Activated CD8-positive, alpha-beta T cell treated with anti-CD3 and anti-CD28 coated beads for 36 hours (primary cell): Measurements from ENCODE around the gene ZC3HAV1. TPM values are rescaled to one million over a fixed set of nuclear protein-coding genes. Genes with fewer than 3 reads are reported as not detected.
"Not testable (repeated sequence)": the region's sequence is repeated elsewhere in the genome, so short reads cannot be mapped to it uniquely, and the experiment has no call there.

Experiments used
- ATAC-seq: fragments of 200-7000 bp; cut with Tn5 transposase; one replicate; pipeline ENCODE4 v1.10.0; 2021; ENCODE audit warnings: mild to moderate bottlenecking, moderate library complexity
- CTCF ChIA-PET: fragments of 350-600 bp; sonication (Branson Sonifier 250); formaldehyde crosslinking; loops from one replicate; lab custom pipeline; 2021; ENCODE audit warnings: antibody characterized with exemption; lab: Charles Lee
- POLR2A ChIA-PET: fragments of 350-600 bp; sonication (Branson Sonifier 250); formaldehyde crosslinking; loops from one replicate; lab custom pipeline; 2021; ENCODE audit warnings: antibody characterized with exemption; lab: Charles Lee
- DNase-seq: peaks from one replicate; pipeline ENCODE4 v3.0.0-alpha.2; 2020
- H3K27ac Mint-ChIP-seq: one replicate; pipeline ENCODE4 v1.8.0; 2021; ENCODE audit warnings: mild to moderate bottlenecking, mixed read lengths
- H3K27me3 Mint-ChIP-seq: one replicate; pipeline ENCODE4 v1.8.0; 2021; ENCODE audit warnings: mixed read lengths
- H3K36me3 Mint-ChIP-seq: one replicate; pipeline ENCODE4 v1.8.0; 2021; ENCODE audit warnings: low read depth, mixed read lengths
- H3K4me1 Mint-ChIP-seq: one replicate; pipeline ENCODE4 v1.8.0; 2021; ENCODE audit warnings: low read depth, mixed read lengths
- H3K4me3 Mint-ChIP-seq: one replicate; pipeline ENCODE4 v1.8.0; 2021; ENCODE audit warnings: mild to moderate bottlenecking, moderate library complexity, mixed read lengths
- H3K9me3 Mint-ChIP-seq: one replicate; pipeline ENCODE4 v1.8.0; 2021; ENCODE audit warnings: mixed read lengths
- CTCF ChIP-seq: fragments of 200-600 bp; IDR thresholded peaks from one replicate; pipeline ENCODE4 v1.8.0; 2022; ENCODE audit warnings: antibody characterized with exemption, mild to moderate bottlenecking
- intact Hi-C: fragments of 100-400 bp; cut with micrococcal nuclease; formaldehyde crosslinking; loops from one replicate; pipeline ENCODE4 v1.10.0; 2022
- total RNA-seq, 2 experiments: library from RNA; stranded (reverse); gene quantifications; one replicate each; pipeline ENCODE4 v1.2.3, GENCODE V29; 2021

ZC3HAV1 gene
- total RNA-seq, 2 experiments from 2014 or later = 125 to 128 TPM

GRCh38 chr7:139061416-139061815 lies 48.1 kb downstream of the ZC3HAV1 start:
- POLR2A ChIA-PET = interaction anchor here (0.9 to 1.4 kb wide), 3 partner anchors 8 to 10 kb away, joined by 3 to 6 read pairs (median 3); no protein-coding TSS in a partner anchor
- no peak for ATAC-seq
- TF ChIP-seq CTCF = no peak
- intact Hi-C loops = no loop called here
- peaks cover 71% of the 10 kb centered on the region for H3K36me3 Mint-ChIP-seq
- peak overlapping the region; percentile 88 for H3K27ac Mint-ChIP-seq
- no peaks in the 10 kb centered on the region for H3K9me3 Mint-ChIP-seq
- no peak for DNase-seq
- no peak overlapping the region for H3K4me3 Mint-ChIP-seq
- CTCF ChIA-PET = interaction anchor here (4.2 kb wide), 1 partner anchor 15 kb away, joined by 37 read pairs; no protein-coding TSS in a partner anchor
- H3K4me1 Mint-ChIP-seq = peaks cover 61% of the 10 kb centered on the region
- no peaks in the 10 kb centered on the region for H3K27me3 Mint-ChIP-seq

GRCh38 chr7:139060695-139061237 lies 48.8 kb downstream of the ZC3HAV1 start:
- Mint-ChIP-seq H3K36me3 (peaks cover 70% of the 10 kb centered on the region), H3K4me1 (peaks cover 61% of the 10 kb centered on the region), H3K27me3 (no peaks in the 10 kb centered on the region), H3K27ac (peak overlapping the region; percentile 88), H3K4me3 (peak overlapping the region; percentile 5), H3K9me3 (no peaks in the 10 kb centered on the region)
- POLR2A ChIA-PET = interaction anchor here (0.9 to 1.4 kb wide), 5 partner anchors 8 to 24 kb away, joined by 3 to 6 read pairs (median 3); no protein-coding TSS in a partner anchor
- CTCF ChIA-PET = interaction anchor here (1.0 to 4.2 kb wide), 6 partner anchors 8 to 44 kb away, joined by 3 to 37 read pairs (median 8); no protein-coding TSS in a partner anchor
- intact Hi-C loops = no loop called here
- DNase-seq = no peak
- no peak for TF ChIP-seq CTCF
- ATAC-seq = no peak

- no peak for TF ChIP-seq CTCF
- CTCF ChIA-PET = interaction anchor here (0.7 to 4.2 kb wide), 7 partner anchors 9 to 73 kb away, joined by 3 to 37 read pairs (median 7); no protein-coding TSS in a partner anchor
- H3K4me3 Mint-ChIP-seq = no peak overlapping the region
Measured at GRCh38 chr7:139059905-139060304, 49.6 kb downstream of the ZC3HAV1 start.

GRCh38 chr7:139058943-139059342 lies 50.6 kb downstream of the ZC3HAV1 start:
- CTCF ChIA-PET = interaction anchor here (0.8 to 4.2 kb wide), 5 partner anchors 9 to 42 kb away, joined by 3 to 37 read pairs (median 7); no protein-coding TSS in a partner anchor
- Mint-ChIP-seq H3K27me3 (no peaks in the 10 kb centered on the region), H3K36me3 (peaks cover 71% of the 10 kb centered on the region), H3K9me3 (no peaks in the 10 kb centered on the region), H3K4me1 (peaks cover 55% of the 10 kb centered on the region), H3K4me3 (no peak overlapping the region), H3K27ac (peak overlapping the region; percentile 80)
- POLR2A ChIA-PET = interaction anchor here (1.0 to 1.9 kb wide), 3 partner anchors 8 to 27 kb away, joined by 3 to 5 read pairs (median 4); no protein-coding TSS in a partner anchor
- DNase-seq (no peak), ATAC-seq (peak; percentile 24)
- intact Hi-C loops = no loop called here
- no peak for TF ChIP-seq CTCF

More at GRCh38 chr7:139059905-139060304, 49.6 kb downstream of the ZC3HAV1 start:
- Mint-ChIP-seq H3K4me1 (peaks cover 61% of the 10 kb centered on the region), H3K27ac (peak overlapping the region; percentile 88), H3K9me3 (no peaks in the 10 kb centered on the region), H3K27me3 (no peaks in the 10 kb centered on the region), H3K36me3 (peaks cover 72% of the 10 kb centered on the region)
- ATAC-seq (no peak), DNase-seq (no peak)
- POLR2A ChIA-PET = interaction anchor here (0.6 to 1.2 kb wide), 4 partner anchors 9 to 844 kb away, joined by 3 to 5 read pairs (median 3); no protein-coding TSS in a partner anchor
- intact Hi-C loops = no loop called here

- H3K9me3 Mint-ChIP-seq = no peaks in the 10 kb centered on the region
- no peak overlapping the region for H3K4me3 Mint-ChIP-seq
- peaks cover 67% of the 10 kb centered on the region for H3K36me3 Mint-ChIP-seq
- POLR2A ChIA-PET = no interaction called here
- CTCF ChIA-PET = interaction anchor here (0.9 to 1.0 kb wide), 2 partner anchors 19 to 169 kb away, joined by 3 to 6 read pairs; no protein-coding TSS in a partner anchor
- H3K4me1 Mint-ChIP-seq = peaks cover 31% of the 10 kb centered on the region
- intact Hi-C loops = no loop called here
- ATAC-seq (no peak), DNase-seq (no peak)
- no peaks in the 10 kb centered on the region for H3K27me3 Mint-ChIP-seq
- TF ChIP-seq CTCF = no peak
- H3K27ac Mint-ChIP-seq = peak overlapping the region; percentile 80
Measured at GRCh38 chr7:139055674-139056073, 53.8 kb downstream of the ZC3HAV1 start.

- H3K4me1 Mint-ChIP-seq = peaks cover 26% of the 10 kb centered on the region
- intact Hi-C loops, H3K4me3 Mint-ChIP-seq, ATAC-seq, DNase-seq, H3K9me3 Mint-ChIP-seq, H3K27me3 Mint-ChIP-seq: not testable (repeated sequence)
- POLR2A ChIA-PET = interaction anchor here (1.2 to 2.1 kb wide), 2 partner anchors 10 to 20 kb away, joined by 3 to 6 read pairs; no protein-coding TSS in a partner anchor
- peak overlapping the region; percentile 65 for H3K27ac Mint-ChIP-seq
- CTCF ChIA-PET = interaction anchor here (1.4 to 2.7 kb wide), 2 partner anchors 20 to 37 kb away, joined by 3 to 12 read pairs; no protein-coding TSS in a partner anchor
- peaks cover 64% of the 10 kb centered on the region for H3K36me3 Mint-ChIP-seq
Measured at GRCh38 chr7:139054656-139055055, 54.9 kb downstream of the ZC3HAV1 start.
